Uterus (tissue), 2 donors: ENCODE measurements around the gene LYST.

ENCODE experiments used
- CTCF ChIP-seq, 4 experiments: fragments of 200-600 bp in 2 of 4; fragments of 450-650 bp in 2 of 4; sonication (generic) in 2 of 4; IDR thresholded peaks; one replicate each; pipeline ENCODE4 v1.5.1; 2016 to 2019; ENCODE audit warnings: antibody characterized with exemption in 4 of 4, mild to moderate bottlenecking in 2 of 4, moderate library complexity in 1 of 4
- POLR2A ChIP-seq, 2 donors: fragments of 450-650 bp; IDR thresholded peaks; one replicate each; pipeline ENCODE4 v1.6.1; 2016; ENCODE audit warnings: antibody characterized with exemption in 2 of 2, mild to moderate bottlenecking in 1 of 2, moderate library complexity in 1 of 2

GRCh38 chr1:235688096-235688495, 178.6 kb downstream of the LYST start:
- TF ChIP-seq CTCF (IDR thresholded peaks at IDR 0.05) (no peak), POLR2A (IDR thresholded peaks at IDR 0.05) (no peak)
